ENCODE results near the gene CEP350.
"Not testable (repeated sequence)": the region's sequence is repeated elsewhere in the genome, so short reads cannot be mapped to it uniquely, and the experiment has no call there.

Gene CEP350

GRCh38 chr1:179941454-179941853 is 13.2 kb upstream of the CEP350 start:
- no peak for DNase-seq

GRCh38 chr1:179950651-179951050 is 4.0 kb upstream of the CEP350 start:
- no peak for DNase-seq

- DNase-seq, result no peak
Observed at GRCh38 chr1:179951383-179952144, 3.0 kb upstream of the CEP350 start.

GRCh38 chr1:179952186-179952585 is 2.4 kb upstream of the CEP350 start:
- DNase-seq, result no peak

- peak; percentile 30 for DNase-seq
Observed at GRCh38 chr1:179953974-179954492, 577 bp upstream of the CEP350 start.

GRCh38 chr1:179955287-179955680 is 674 bp downstream of the CEP350 start:
- DNase-seq, result no peak

- DNase-seq, result no peak
Observed at GRCh38 chr1:179955731-179956130, 1.1 kb downstream of the CEP350 start.

GRCh38 chr1:179958359-179958758 is 3.7 kb downstream of the CEP350 start:
- DNase-seq, result no peak

GRCh38 chr1:179962168-179962567 is 7.6 kb downstream of the CEP350 start:
- not testable (repeated sequence) for DNase-seq

GRCh38 chr1:179966551-179966950 is 11.9 kb downstream of the CEP350 start:
- no peak for DNase-seq

- no peak for DNase-seq
Observed at GRCh38 chr1:179968284-179968993, 13.8 kb downstream of the CEP350 start.

- no peak for DNase-seq
Observed at GRCh38 chr1:179968994-179969919, 14.6 kb downstream of the CEP350 start.

GRCh38 chr1:179969962-179970361 is 15.4 kb downstream of the CEP350 start:
- no peak for DNase-seq

GRCh38 chr1:179971563-179972496 is 17.2 kb downstream of the CEP350 start:
- no peak for DNase-seq

- no peak for DNase-seq
Observed at GRCh38 chr1:179973198-179974110, 18.8 kb downstream of the CEP350 start.

- no peak for DNase-seq
Observed at GRCh38 chr1:179976970-179977651, 22.5 kb downstream of the CEP350 start.

GRCh38 chr1:179978199-179979079 is 23.8 kb downstream of the CEP350 start:
- DNase-seq, result no peak

GRCh38 chr1:179984101-179984500 is 29.5 kb downstream of the CEP350 start:
- DNase-seq, result no peak

GRCh38 chr1:179984942-179985341 is 30.3 kb downstream of the CEP350 start:
- no peak for DNase-seq
